Measurements from ENCODE around the gene SERGEF.

DNA sequence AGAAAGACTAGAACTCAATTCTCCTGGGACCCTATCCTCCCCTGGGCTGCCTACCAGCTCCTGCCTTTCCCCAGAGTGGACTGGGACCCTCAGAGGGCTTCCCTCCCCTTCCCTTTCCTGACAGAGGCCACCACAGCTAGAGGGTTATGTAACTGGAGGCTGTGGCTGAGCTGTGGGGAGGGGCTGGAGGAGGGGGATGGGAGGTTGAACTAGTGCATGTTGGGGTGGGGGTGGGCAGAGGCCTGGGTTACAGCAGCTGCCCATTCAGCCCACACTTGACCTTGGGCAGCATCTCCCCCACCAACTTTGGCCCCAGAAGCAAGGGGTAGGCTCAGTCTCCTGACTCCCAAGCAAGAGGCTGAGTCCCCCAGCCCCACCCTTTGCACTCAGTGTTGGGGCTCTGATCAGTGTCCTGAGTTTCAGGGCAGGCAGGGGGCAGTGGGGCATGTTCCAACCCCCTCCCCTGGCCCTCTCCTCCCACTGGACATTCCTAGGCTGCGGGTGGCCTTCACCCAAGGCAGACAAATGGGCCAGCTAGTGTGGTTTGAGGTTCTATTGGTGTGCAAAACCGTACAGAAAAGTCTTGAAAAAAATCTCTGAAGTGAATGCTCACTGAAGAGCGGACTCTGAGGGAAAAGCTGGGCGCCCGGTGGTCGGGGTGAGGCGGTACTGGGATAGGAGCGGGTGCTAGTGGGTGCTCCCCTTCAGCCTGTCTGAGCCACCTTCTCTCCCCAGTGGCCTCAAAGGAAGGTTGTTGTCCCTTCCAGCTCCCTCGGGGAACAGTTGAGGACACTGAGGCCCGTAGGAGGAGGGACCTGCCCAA, 274.5 kb downstream of the SERGEF start:
- TF ChIP-seq EZH2phosphoT487 (IDR thresholded peaks at IDR 0.05; ENCODE audit: insufficient read depth, low read depth) (no peak), EZH2 (IDR thresholded peaks at IDR 0.05; ENCODE audit: insufficient read depth, poor library complexity, severe bottlenecking) (no peak)
